ENCODE results near the gene ZCWPW1. TPM values are rescaled to one million over a fixed set of nuclear protein-coding genes. Genes with fewer than 3 reads are reported as not detected.
"Not testable (repeated sequence)": the region's sequence is repeated elsewhere in the genome, so short reads cannot be mapped to it uniquely, and the experiment has no call there.

Gene ZCWPW1
- total RNA-seq, 1 experiment from 2014 or later = 7.4 TPM

DNA sequence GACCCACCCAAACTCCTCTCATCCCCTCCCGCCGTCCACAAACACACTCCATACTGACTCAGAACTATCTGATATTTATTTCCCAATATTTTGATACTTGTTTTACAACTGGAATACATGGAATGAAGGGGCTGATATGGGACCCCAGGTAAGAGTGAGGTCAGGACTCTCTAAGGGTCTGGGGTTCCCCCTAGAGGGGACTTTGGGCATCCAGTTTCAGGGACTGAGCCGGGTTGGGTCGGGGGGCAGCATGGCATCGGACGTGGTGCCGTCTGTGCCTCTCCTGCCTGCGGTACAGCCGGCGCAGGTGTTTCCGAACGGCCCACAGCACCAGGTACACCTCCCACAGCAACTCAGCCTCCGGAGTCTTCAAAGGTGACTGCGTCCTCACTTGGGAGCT lies 28.1 kb upstream of the ZCWPW1 start:
- BruUV-seq (replicated peaks) = no TSS peak
- Histone ChIP-seq H4K20me1 (ENCODE audit: insufficient read depth) (no peaks in the 10 kb centered on the region), H3K27me3 (ENCODE audit: insufficient read depth, low read depth) (no peaks in the 10 kb centered on the region), H3K27ac (no peak overlapping the region), H3K4me3 (no peak overlapping the region), H3K36me3 (ENCODE audit: low read depth) (no peaks in the 10 kb centered on the region), H3K79me2 (ENCODE audit: low read depth) (no peaks in the 10 kb centered on the region), H3K9me3 (ENCODE audit: insufficient read depth, low read depth) (no peaks in the 10 kb centered on the region), H2AFZ (no peak overlapping the region), H3K9me2 (ENCODE audit: insufficient read depth) (no peaks in the 10 kb centered on the region), H3K4me1 (replicated peaks; ENCODE audit: insufficient read depth) (no peaks in the 10 kb centered on the region), H3F3A (ENCODE audit: insufficient read depth, low read depth) (peaks cover 8% of the 10 kb centered on the region; the same call in 1 of the 2 replicates), H3K4me2 (no peak overlapping the region)
- no peak for DNase-seq
- intact Hi-C loops (cut with micrococcal nuclease; ENCODE audit: unreplicated experiment) = no loop called here
- POLR2A ChIA-PET (ENCODE audit: unreplicated experiment) = no interaction called here
- TF ChIP-seq, protein P1, sequence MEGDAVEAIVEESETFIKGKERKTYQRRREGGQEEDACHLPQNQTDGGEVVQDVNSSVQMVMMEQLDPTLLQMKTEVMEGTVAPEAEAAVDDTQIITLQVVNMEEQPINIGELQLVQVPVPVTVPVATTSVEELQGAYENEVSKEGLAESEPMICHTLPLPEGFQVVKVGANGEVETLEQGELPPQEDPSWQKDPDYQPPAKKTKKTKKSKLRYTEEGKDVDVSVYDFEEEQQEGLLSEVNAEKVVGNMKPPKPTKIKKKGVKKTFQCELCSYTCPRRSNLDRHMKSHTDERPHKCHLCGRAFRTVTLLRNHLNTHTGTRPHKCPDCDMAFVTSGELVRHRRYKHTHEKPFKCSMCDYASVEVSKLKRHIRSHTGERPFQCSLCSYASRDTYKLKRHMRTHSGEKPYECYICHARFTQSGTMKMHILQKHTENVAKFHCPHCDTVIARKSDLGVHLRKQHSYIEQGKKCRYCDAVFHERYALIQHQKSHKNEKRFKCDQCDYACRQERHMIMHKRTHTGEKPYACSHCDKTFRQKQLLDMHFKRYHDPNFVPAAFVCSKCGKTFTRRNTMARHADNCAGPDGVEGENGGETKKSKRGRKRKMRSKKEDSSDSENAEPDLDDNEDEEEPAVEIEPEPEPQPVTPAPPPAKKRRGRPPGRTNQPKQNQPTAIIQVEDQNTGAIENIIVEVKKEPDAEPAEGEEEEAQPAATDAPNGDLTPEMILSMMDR (conservative IDR thresholded peaks at IDR 0.05) = no peak
- no peak for TF ChIP-seq EZH2 (IDR thresholded peaks at IDR 0.05; ENCODE audit: low read depth)
- CTCF ChIA-PET = interaction anchor here (0.6 kb wide), 1 partner anchor 83 kb away, joined by 3 read pairs; the partner anchor contains the start of gene AGFG2

- Histone ChIP-seq H3K9me2 (ENCODE audit: insufficient read depth) (no peaks in the 10 kb centered on the region), H3K27ac (no peak overlapping the region), H3F3A (ENCODE audit: insufficient read depth, low read depth) (peaks cover 8% of the 10 kb centered on the region; the same call in 1 of the 2 replicates), H3K79me2 (ENCODE audit: low read depth) (no peaks in the 10 kb centered on the region), H3K4me2 (no peak overlapping the region), H4K20me1 (ENCODE audit: insufficient read depth) (no peaks in the 10 kb centered on the region), H3K9me3 (ENCODE audit: insufficient read depth, low read depth) (no peaks in the 10 kb centered on the region), H3K36me3 (ENCODE audit: low read depth) (no peaks in the 10 kb centered on the region), H3K4me1 (replicated peaks; ENCODE audit: insufficient read depth) (no peaks in the 10 kb centered on the region), H3K27me3 (ENCODE audit: insufficient read depth, low read depth) (no peaks in the 10 kb centered on the region), H2AFZ (no peak overlapping the region), H3K4me3 (no peak overlapping the region)
- BruUV-seq (replicated peaks) = no TSS peak
- intact Hi-C loops (cut with micrococcal nuclease; ENCODE audit: unreplicated experiment) = no loop called here
- no peak for TF ChIP-seq EZH2 (IDR thresholded peaks at IDR 0.05; ENCODE audit: low read depth)
- TF ChIP-seq, protein P1 (conservative IDR thresholded peaks at IDR 0.05) = no peak
- CTCF ChIA-PET = interaction anchor here (0.6 to 0.9 kb wide), 4 partner anchors 8 to 431 kb away, joined by 3 to 7 read pairs (median 4); no protein-coding TSS in a partner anchor
- DNase-seq = no peak
- POLR2A ChIA-PET (ENCODE audit: unreplicated experiment) = interaction anchor here (0.5 to 0.6 kb wide), 4 partner anchors 18 to 154 kb away, joined by 3 to 7 read pairs (median 4); partner anchors contain the start of gene MEPCE
Observed at GRCh38 chr7:100455206-100455605, 26.7 kb upstream of the ZCWPW1 start.

DNA sequence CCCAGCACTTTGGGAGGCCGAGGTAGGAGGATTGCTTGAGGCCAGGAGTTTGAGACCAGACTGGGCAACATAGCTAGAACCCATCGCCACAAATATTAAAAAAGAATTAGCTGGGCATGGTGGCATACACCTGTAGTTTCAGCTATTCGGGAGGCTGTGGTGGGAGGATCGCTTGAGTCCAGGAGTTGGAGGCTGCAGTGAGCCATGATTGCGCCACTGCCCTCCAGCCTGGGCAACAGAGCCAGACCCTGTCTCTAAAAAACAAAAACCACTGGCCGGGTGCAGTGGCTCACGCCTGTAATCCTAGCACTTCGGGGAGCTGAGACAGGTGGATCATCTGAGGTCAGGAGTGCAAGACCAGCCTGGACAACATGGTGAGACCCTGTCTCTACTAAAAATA lies 25.4 kb upstream of the ZCWPW1 start:
- H3K79me2 ChIP-seq (ENCODE audit: low read depth); CTCF ChIA-PET; H3K4me3 ChIP-seq; H3K27me3 ChIP-seq (ENCODE audit: insufficient read depth, low read depth); H4K20me1 ChIP-seq (ENCODE audit: insufficient read depth); H3K27ac ChIP-seq; DNase-seq; H3K36me3 ChIP-seq (ENCODE audit: low read depth); H2AFZ ChIP-seq; intact Hi-C loops (cut with micrococcal nuclease; ENCODE audit: unreplicated experiment); POLR2A ChIA-PET (ENCODE audit: unreplicated experiment); BruUV-seq (replicated peaks); H3K9me2 ChIP-seq (ENCODE audit: insufficient read depth); H3K9me3 ChIP-seq (ENCODE audit: insufficient read depth, low read depth); H3K4me1 ChIP-seq (replicated peaks; ENCODE audit: insufficient read depth); H3K4me2 ChIP-seq: not testable (repeated sequence)
- peaks cover 13% of the 10 kb centered on the region for H3F3A ChIP-seq (ENCODE audit: insufficient read depth, low read depth)

GRCh38 chr7:100452513-100452912 lies 24.0 kb upstream of the ZCWPW1 start:
- ChIA-PET CTCF (interaction anchor here (0.6 kb wide), 1 partner anchor 320 kb away, joined by 5 read pairs; no protein-coding TSS in a partner anchor), POLR2A (ENCODE audit: unreplicated experiment) (no interaction called here)
- Histone ChIP-seq H3K79me2 (ENCODE audit: low read depth) (no peaks in the 10 kb centered on the region), H3K4me2 (no peak overlapping the region), H3K9me3 (ENCODE audit: insufficient read depth, low read depth) (no peaks in the 10 kb centered on the region), H2AFZ (no peak overlapping the region), H3K27ac (no peak overlapping the region), H3K4me3 (no peak overlapping the region), H3K4me1 (replicated peaks; ENCODE audit: insufficient read depth) (no peaks in the 10 kb centered on the region), H3K36me3 (ENCODE audit: low read depth) (no peaks in the 10 kb centered on the region), H3K9me2 (ENCODE audit: insufficient read depth) (no peaks in the 10 kb centered on the region), H3F3A (ENCODE audit: insufficient read depth, low read depth) (peaks cover 6% of the 10 kb centered on the region; the same call in 1 of the 2 replicates), H3K27me3 (ENCODE audit: insufficient read depth, low read depth) (no peaks in the 10 kb centered on the region), H4K20me1 (ENCODE audit: insufficient read depth) (no peaks in the 10 kb centered on the region)
- TF ChIP-seq, protein P1 (conservative IDR thresholded peaks at IDR 0.05) = no peak
- no peak for TF ChIP-seq EZH2 (IDR thresholded peaks at IDR 0.05; ENCODE audit: low read depth)
- intact Hi-C loops (cut with micrococcal nuclease; ENCODE audit: unreplicated experiment) = no loop called here
- no peak for DNase-seq
- BruUV-seq (replicated peaks) = no TSS peak
